ENCODE results near the gene SPDYC.

The SPDYC gene

GRCh38 chr11:65206901-65207300 lies 36.9 kb downstream of the SPDYC start:
- DNase-seq (ENCODE audit: low spot score), result no peak

- no peak for DNase-seq (ENCODE audit: low spot score)
These were observed 38.1 kb downstream of the SPDYC start for GRCh38 chr11:65207918-65208784.

- no peak for DNase-seq (ENCODE audit: low spot score)
These were observed 39.0 kb downstream of the SPDYC start for GRCh38 chr11:65208785-65209710.

- DNase-seq (ENCODE audit: low spot score), result no peak
These were observed 39.8 kb downstream of the SPDYC start for GRCh38 chr11:65209711-65210360.

- no peak for DNase-seq (ENCODE audit: low spot score)
These were observed 40.3 kb downstream of the SPDYC start for GRCh38 chr11:65210361-65210731.

- no peak for DNase-seq (ENCODE audit: low spot score)
These were observed 40.7 kb downstream of the SPDYC start for GRCh38 chr11:65210748-65211147.

- DNase-seq (ENCODE audit: low spot score), result no peak
These were observed 41.5 kb downstream of the SPDYC start for GRCh38 chr11:65211293-65212105.

- DNase-seq (ENCODE audit: low spot score), result no peak
These were observed 42.3 kb downstream of the SPDYC start for GRCh38 chr11:65212226-65212801.

- no peak for DNase-seq (ENCODE audit: low spot score)
These were observed 43.5 kb downstream of the SPDYC start for GRCh38 chr11:65213322-65214211.

GRCh38 chr11:65214212-65214845 lies 44.3 kb downstream of the SPDYC start:
- no peak for DNase-seq (ENCODE audit: low spot score)

- no peak for DNase-seq (ENCODE audit: low spot score)
These were observed 45.5 kb downstream of the SPDYC start for GRCh38 chr11:65215441-65216076.

GRCh38 chr11:65216830-65217229 lies 46.8 kb downstream of the SPDYC start:
- DNase-seq (ENCODE audit: low spot score), result no peak

- DNase-seq (ENCODE audit: low spot score), result no peak
These were observed 47.7 kb downstream of the SPDYC start for GRCh38 chr11:65217441-65218423.

GRCh38 chr11:65218446-65218845 lies 48.4 kb downstream of the SPDYC start:
- no peak for DNase-seq (ENCODE audit: low spot score)

GRCh38 chr11:65219930-65220213 lies 49.8 kb downstream of the SPDYC start:
- DNase-seq (ENCODE audit: low spot score), result no peak

- DNase-seq (ENCODE audit: low spot score), result no peak
These were observed 51.0 kb downstream of the SPDYC start for GRCh38 chr11:65221026-65221425.

All from pons (tissue), 1 donor.